Mesenchymal stem cell (in vitro differentiated cells and primary cell): ENCODE data around the gene NOD2.

Experiments used
- DNase-seq: peaks from one replicate; pipeline ENCODE4 v3.0.0-alpha.2; 2013
- H2AFZ ChIP-seq: one replicate; pipeline ENCODE4 v1.6.1; 2013; ENCODE audit warnings: low read depth, mild to moderate bottlenecking, control low read depth, inconsistent platforms, low read length, moderate library complexity
- H2AK5ac ChIP-seq: 2 replicates; pipeline ENCODE4 v1.6.1; 2013; ENCODE audit warnings: low read length, moderate library complexity, mild to moderate bottlenecking, inconsistent platforms; ENCODE audit not compliant: severe bottlenecking
- H2BK120ac ChIP-seq: one replicate; pipeline ENCODE4 v1.6.1; 2013; ENCODE audit warnings: low read depth, mild to moderate bottlenecking, inconsistent platforms, low read length, moderate library complexity
- H2BK12ac ChIP-seq, 2 experiments: one replicate each; pipeline ENCODE4 v1.6.1; 2013; ENCODE audit warnings: inconsistent platforms in 2 of 2, low read length in 2 of 2, mild to moderate bottlenecking in 2 of 2, moderate library complexity in 2 of 2, control low read depth in 1 of 2
- H2BK15ac ChIP-seq: one replicate; pipeline ENCODE4 v1.6.1; 2013; ENCODE audit warnings: mild to moderate bottlenecking, low read depth, inconsistent platforms; ENCODE audit not compliant: poor library complexity, severe bottlenecking
- H2BK5ac ChIP-seq: 2 replicates; pipeline ENCODE4 v1.6.1; 2013; ENCODE audit warnings: low read depth, mild to moderate bottlenecking, low read length, control low read depth, inconsistent platforms; ENCODE audit not compliant: poor library complexity, severe bottlenecking
- H3K14ac ChIP-seq, 2 experiments: one replicate each; pipeline ENCODE4 v1.6.1; 2013; ENCODE audit warnings: inconsistent platforms in 2 of 2, low read length in 2 of 2, control low read depth in 1 of 2, mild to moderate bottlenecking in 1 of 2, moderate library complexity in 1 of 2
- H3K18ac ChIP-seq, 2 experiments: one replicate each; pipeline ENCODE4 v1.6.1; 2013; ENCODE audit warnings: inconsistent platforms in 2 of 2, low read length in 2 of 2, control low read depth in 1 of 2, low read depth in 1 of 2, mild to moderate bottlenecking in 1 of 2
- H3K23ac ChIP-seq, 2 experiments: one replicate each; pipeline ENCODE4 v1.6.1; 2013; ENCODE audit warnings: inconsistent platforms in 2 of 2, low read length in 2 of 2, mild to moderate bottlenecking in 2 of 2, moderate library complexity in 2 of 2, control low read depth in 1 of 2
- H3K27ac ChIP-seq: 2 replicates; pipeline ENCODE4 v1.5.1; 2013; ENCODE audit warnings: mild to moderate bottlenecking, moderate library complexity, low read length, control low read depth, inconsistent platforms; ENCODE audit not compliant: poor library complexity, severe bottlenecking
- H3K27me3 ChIP-seq, 2 experiments: 2 replicates each; pipeline versions ENCODE4 v1.6.1 to v1.7.0; 2013; ENCODE audit warnings: low read length in 2 of 2, mild to moderate bottlenecking in 2 of 2, moderate library complexity in 2 of 2, control low read depth in 1 of 2, inconsistent platforms in 1 of 2; ENCODE audit not compliant: control insufficient read depth in 1 of 2, insufficient read depth in 1 of 2
- H3K36me3 ChIP-seq, 2 experiments: 2 replicates each; pipeline versions ENCODE4 v1.6.1 to v1.7.0; 2013; ENCODE audit warnings: low read length in 2 of 2, control low read depth in 1 of 2, inconsistent platforms in 1 of 2, low read depth in 1 of 2, mild to moderate bottlenecking in 1 of 2; ENCODE audit not compliant: insufficient read depth in 2 of 2, control insufficient read depth in 1 of 2
- H3K4ac ChIP-seq, 2 experiments: one replicate each; pipeline ENCODE4 v1.6.1; 2013; ENCODE audit warnings: inconsistent platforms in 2 of 2, low read length in 2 of 2, mild to moderate bottlenecking in 2 of 2, moderate library complexity in 2 of 2, control low read depth in 1 of 2, low read depth in 1 of 2
- H3K4me1 ChIP-seq: 2 replicates; pipeline ENCODE4 v1.6.1; 2013; ENCODE audit warnings: low read depth, low read length, control low read depth; ENCODE audit not compliant: control insufficient read depth, insufficient read depth
- H3K4me2 ChIP-seq: 2 replicates; pipeline ENCODE4 v1.6.1; 2013; ENCODE audit warnings: low read length, mild to moderate bottlenecking, inconsistent platforms; ENCODE audit not compliant: poor library complexity, severe bottlenecking
- H3K4me3 ChIP-seq, 2 experiments: 2 replicates each; pipeline versions ENCODE4 v1.5.1 to v1.7.0; 2013; ENCODE audit warnings: low read length in 2 of 2, mild to moderate bottlenecking in 2 of 2, control low read depth in 1 of 2, low read depth in 1 of 2; ENCODE audit not compliant: insufficient read depth in 1 of 2
- H3K79me1 ChIP-seq: replicated peaks from 2 replicates; pipeline ENCODE4 v1.6.1; 2013; ENCODE audit warnings: mild to moderate bottlenecking, control low read depth, low read length, inconsistent platforms; ENCODE audit not compliant: poor library complexity, severe bottlenecking
- H3K9ac ChIP-seq: 2 replicates; pipeline ENCODE4 v1.7.0; 2013; ENCODE audit warnings: mild to moderate bottlenecking, low read length, moderate library complexity
- H3K9me3 ChIP-seq: 2 replicates; pipeline ENCODE4 v1.7.0; 2013; ENCODE audit warnings: mild to moderate bottlenecking, low read length; ENCODE audit not compliant: control insufficient read depth
- H4K8ac ChIP-seq: one replicate; pipeline ENCODE4 v1.6.1; 2013; ENCODE audit warnings: inconsistent platforms, mild to moderate bottlenecking, low read length, moderate library complexity
- H4K91ac ChIP-seq: one replicate; pipeline ENCODE4 v1.6.1; 2013; ENCODE audit warnings: mild to moderate bottlenecking, low read length, inconsistent platforms
- WGBS: methylation state at CpG from one replicate; pipeline ENCODE4 v1.1.7; 2013; ENCODE audit warnings: mixed read lengths; 5-methylcytosine and 5-hydroxymethylcytosine counted together

Gene NOD2

GRCh38 chr16:50761267-50761666 lies 67.9 kb downstream of the NOD2 start:
- Histone ChIP-seq H3K9ac (no peak overlapping the region), H3K27me3 (no peaks in the 10 kb centered on the region), H3K14ac (no peak overlapping the region), H3K4me1 (no peaks in the 10 kb centered on the region), H2BK5ac (no peak overlapping the region), H3K79me1 (peaks cover 16% of the 10 kb centered on the region), H3K9me3 (peaks cover 10% of the 10 kb centered on the region), H3K4me2 (no peak overlapping the region), H2BK15ac (no peak overlapping the region), H4K91ac (no peak overlapping the region), H3K36me3 (peaks cover 0 to 54% of the 10 kb centered on the region in 2 experiments), H2AFZ (no peak overlapping the region), H2BK12ac (no peak overlapping the region), H2AK5ac (no peak overlapping the region), H3K27ac (no peak overlapping the region), H2BK120ac (no peak overlapping the region), H3K18ac (no peak overlapping the region), H3K4ac (no peak overlapping the region), H4K8ac (no peak overlapping the region), H3K4me3 (no peak overlapping the region), H3K23ac (no peak overlapping the region)
- no CpG with 5 or more reads among the region's 1 CpG for WGBS
- no peak for DNase-seq

GRCh38 chr16:50762241-50762640 lies 68.8 kb downstream of the NOD2 start:
- DNase-seq = no peak

GRCh38 chr16:50763211-50763610 lies 69.8 kb downstream of the NOD2 start:
- no peak overlapping the region for H2BK5ac ChIP-seq
- no peak overlapping the region for H3K23ac ChIP-seq
- no peak overlapping the region for H2BK15ac ChIP-seq
- no peak overlapping the region for H2BK12ac ChIP-seq
- no peak overlapping the region for H3K9ac ChIP-seq
- WGBS = no CpG with 5 or more reads among the region's 2 CpGs
- no peak overlapping the region for H2BK120ac ChIP-seq
- H3K4ac ChIP-seq = no peak overlapping the region
- no peak overlapping the region for H3K14ac ChIP-seq
- DNase-seq = peak; percentile 28
- H3K79me1 ChIP-seq = peaks cover 13% of the 10 kb centered on the region
- no peak overlapping the region for H4K8ac ChIP-seq
- H3K18ac ChIP-seq = no peak overlapping the region
- H3K27me3 ChIP-seq = no peaks in the 10 kb centered on the region
- H2AK5ac ChIP-seq = no peak overlapping the region
- no peaks in the 10 kb centered on the region for H3K4me1 ChIP-seq
- no peak overlapping the region for H3K4me2 ChIP-seq
- H3K27ac ChIP-seq = no peak overlapping the region
- H3K36me3 ChIP-seq = peaks cover 0 to 51% of the 10 kb centered on the region in 2 experiments
- no peak overlapping the region for H4K91ac ChIP-seq
- H3K9me3 ChIP-seq = peaks cover 19% of the 10 kb centered on the region
- H2AFZ ChIP-seq = no peak overlapping the region
- no peak overlapping the region for H3K4me3 ChIP-seq

More at GRCh38 chr16:50762241-50762640, 68.8 kb downstream of the NOD2 start:
- 100% methylated on average over 1 of the region's 3 CpGs for WGBS
- H2AFZ ChIP-seq = no peak overlapping the region
- no peaks in the 10 kb centered on the region for H3K27me3 ChIP-seq
- no peak overlapping the region for H3K23ac ChIP-seq
- no peak overlapping the region for H3K4me2 ChIP-seq
- H4K91ac ChIP-seq = no peak overlapping the region
- no peak overlapping the region for H3K4ac ChIP-seq
- H3K9me3 ChIP-seq = peaks cover 19% of the 10 kb centered on the region
- H3K36me3 ChIP-seq = peaks cover 0 to 54% of the 10 kb centered on the region in 2 experiments
- no peaks in the 10 kb centered on the region for H3K4me1 ChIP-seq
- no peak overlapping the region for H2BK120ac ChIP-seq
- H3K27ac ChIP-seq = no peak overlapping the region
- no peak overlapping the region for H2BK12ac ChIP-seq
- no peak overlapping the region for H2BK5ac ChIP-seq
- H2BK15ac ChIP-seq = no peak overlapping the region
- peak overlapping the region in 1 of 2 experiments; percentile 17 for H3K4me3 ChIP-seq
- no peak overlapping the region for H4K8ac ChIP-seq
- peaks cover 16% of the 10 kb centered on the region for H3K79me1 ChIP-seq
- H3K18ac ChIP-seq = no peak overlapping the region
- H3K14ac ChIP-seq = no peak overlapping the region
- H3K9ac ChIP-seq = peak overlapping the region; percentile 37
- H2AK5ac ChIP-seq = no peak overlapping the region

- Histone ChIP-seq H3K27ac (no peak overlapping the region), H2BK12ac (no peak overlapping the region), H2BK120ac (no peak overlapping the region), H2BK15ac (no peak overlapping the region), H3K14ac (no peak overlapping the region), H3K4me2 (no peak overlapping the region), H2BK5ac (no peak overlapping the region), H4K8ac (no peak overlapping the region), H3K9me3 (peaks cover 24% of the 10 kb centered on the region), H4K91ac (no peak overlapping the region), H2AFZ (no peak overlapping the region), H3K36me3 (peaks cover under 1 to 57% of the 10 kb centered on the region in 2 experiments), H3K79me1 (peaks cover 15% of the 10 kb centered on the region), H3K4me1 (no peaks in the 10 kb centered on the region), H3K18ac (no peak overlapping the region), H3K27me3 (no peaks in the 10 kb centered on the region), H2AK5ac (no peak overlapping the region), H3K23ac (no peak overlapping the region), H3K4ac (no peak overlapping the region), H3K9ac (no peak overlapping the region), H3K4me3 (no peak overlapping the region)
- no peak for DNase-seq
- WGBS = 85% methylated on average over 1 of the region's 1 CpG
Observed at GRCh38 chr16:50765260-50765659, 71.9 kb downstream of the NOD2 start.
